Measurements from ENCODE around the gene EIF5.

EIF5 gene

GRCh38 chr14:103385152-103385928 is 51.3 kb downstream of the EIF5 start, which contains the start of gene MARK3:
TSS of gene MARK3 (plus strand) at chr14:103385415. CDS start at chr14:103386030, 615 bp downstream.
- Histone ChIP-seq H3K18ac (ENCODE audit: low read depth in 1 of 2, low read length in 2 of 2) (peak within 1 kb of the TSS; percentile 91 to 97), H3K36me3 (ENCODE audit: control insufficient read depth in 1 of 2, insufficient read depth in 2 of 2, low read depth in 1 of 2, low read length in 2 of 2) (no peaks in the 10 kb centered on the region), H3K9me3 (ENCODE audit: control insufficient read depth, low read length) (no peaks in the 10 kb centered on the region), H3K4me3 (ENCODE audit: insufficient read depth in 1 of 2, low read depth in 1 of 2, low read length in 2 of 2) (peak within 1 kb of the TSS; percentile 82 to 100), H2AK5ac (ENCODE audit: low read length, severe bottlenecking) (no peak within 1 kb of the TSS), H3K14ac (ENCODE audit: low read length in 2 of 2) (peak within 1 kb of the TSS; percentile 60 to 99), H2AFZ (ENCODE audit: low read depth, low read length) (peak within 1 kb of the TSS; percentile 79), H4K8ac (ENCODE audit: low read length) (peak within 1 kb of the TSS; percentile 86), H3K27ac (ENCODE audit: low read length, poor library complexity, severe bottlenecking) (peak within 1 kb of the TSS; percentile 81), H3K79me1 (replicated peaks; ENCODE audit: low read length, poor library complexity, severe bottlenecking) (no peaks in the 10 kb centered on the region), H2BK5ac (ENCODE audit: low read depth, low read length, poor library complexity, severe bottlenecking) (peak within 1 kb of the TSS; percentile 71), H3K9ac (ENCODE audit: low read length) (peak within 1 kb of the TSS; percentile 99), H3K4ac (ENCODE audit: low read depth in 1 of 2, low read length in 2 of 2) (peak within 1 kb of the TSS in 1 of 2 experiments; percentile 85), H2BK15ac (ENCODE audit: low read depth, poor library complexity, severe bottlenecking) (peak within 1 kb of the TSS; percentile 16), H3K23ac (ENCODE audit: low read length in 2 of 2) (peak within 1 kb of the TSS; percentile 25 to 99), H4K91ac (ENCODE audit: low read length) (peak within 1 kb of the TSS; percentile 77), H2BK120ac (ENCODE audit: low read depth, low read length) (peak within 1 kb of the TSS; percentile 66), H3K4me2 (ENCODE audit: low read length, poor library complexity, severe bottlenecking) (peak within 1 kb of the TSS; percentile 93), H3K4me1 (ENCODE audit: control insufficient read depth, insufficient read depth, low read depth, low read length) (peaks cover 14% of the 10 kb centered on the region), H3K27me3 (ENCODE audit: control insufficient read depth in 1 of 2, insufficient read depth in 1 of 2, low read length in 2 of 2) (no peaks in the 10 kb centered on the region), H2BK12ac (ENCODE audit: low read length in 2 of 2) (peak within 1 kb of the TSS in 1 of 2 experiments; percentile 89)
- WGBS, result under 1% methylated on average over 70 of the region's 91 CpGs
- peak; percentile 98 for DNase-seq

- Histone ChIP-seq H3K27ac (ENCODE audit: low read length, poor library complexity, severe bottlenecking) (peak overlapping the region; percentile 20), H3K9ac (ENCODE audit: low read length) (peak overlapping the region; percentile 99), H2AK5ac (ENCODE audit: low read length, severe bottlenecking) (no peak overlapping the region), H3K18ac (ENCODE audit: low read depth in 1 of 2, low read length in 2 of 2) (peak overlapping the region in 1 of 2 experiments; percentile 97), H2AFZ (ENCODE audit: low read depth, low read length) (no peak overlapping the region), H4K91ac (ENCODE audit: low read length) (no peak overlapping the region), H2BK12ac (ENCODE audit: low read length in 2 of 2) (peak overlapping the region in 1 of 2 experiments; percentile 89), H3K36me3 (ENCODE audit: control insufficient read depth in 1 of 2, insufficient read depth in 2 of 2, low read depth in 1 of 2, low read length in 2 of 2) (no peaks in the 10 kb centered on the region), H2BK5ac (ENCODE audit: low read depth, low read length, poor library complexity, severe bottlenecking) (peak overlapping the region; percentile 5), H4K8ac (ENCODE audit: low read length) (peak overlapping the region; percentile 33), H3K4me3 (ENCODE audit: insufficient read depth in 1 of 2, low read depth in 1 of 2, low read length in 2 of 2) (peak overlapping the region; percentile 82 to 100), H3K4me2 (ENCODE audit: low read length, poor library complexity, severe bottlenecking) (peak overlapping the region; percentile 74), H3K14ac (ENCODE audit: low read length in 2 of 2) (peak overlapping the region; percentile 60 to 68), H3K27me3 (ENCODE audit: control insufficient read depth in 1 of 2, insufficient read depth in 1 of 2, low read length in 2 of 2) (no peaks in the 10 kb centered on the region), H3K9me3 (ENCODE audit: control insufficient read depth, low read length) (no peaks in the 10 kb centered on the region), H3K79me1 (replicated peaks; ENCODE audit: low read length, poor library complexity, severe bottlenecking) (no peaks in the 10 kb centered on the region), H2BK15ac (ENCODE audit: low read depth, poor library complexity, severe bottlenecking) (no peak overlapping the region), H3K23ac (ENCODE audit: low read length in 2 of 2) (peak overlapping the region; percentile 25 to 99), H3K4ac (ENCODE audit: low read depth in 1 of 2, low read length in 2 of 2) (peak overlapping the region in 1 of 2 experiments; percentile 85), H3K4me1 (ENCODE audit: control insufficient read depth, insufficient read depth, low read depth, low read length) (peaks cover 14% of the 10 kb centered on the region), H2BK120ac (ENCODE audit: low read depth, low read length) (no peak overlapping the region)
- WGBS, result under 1% methylated on average over 41 of the region's 44 CpGs
- peak; percentile 63 for DNase-seq
These were observed 52.1 kb downstream of the EIF5 start for GRCh38 chr14:103385929-103386712.

- 29% methylated on average over 4 of the region's 9 CpGs for WGBS
- Histone ChIP-seq H3K36me3 (ENCODE audit: control insufficient read depth in 1 of 2, insufficient read depth in 2 of 2, low read depth in 1 of 2, low read length in 2 of 2) (no peaks in the 10 kb centered on the region), H3K4me2 (ENCODE audit: low read length, poor library complexity, severe bottlenecking) (peak overlapping the region; percentile 74), H2AFZ (ENCODE audit: low read depth, low read length) (no peak overlapping the region), H2AK5ac (ENCODE audit: low read length, severe bottlenecking) (no peak overlapping the region), H3K18ac (ENCODE audit: low read depth in 1 of 2, low read length in 2 of 2) (no peak overlapping the region), H3K27me3 (ENCODE audit: control insufficient read depth in 1 of 2, insufficient read depth in 1 of 2, low read length in 2 of 2) (no peaks in the 10 kb centered on the region), H3K4me1 (ENCODE audit: control insufficient read depth, insufficient read depth, low read depth, low read length) (peaks cover 14% of the 10 kb centered on the region), H3K23ac (ENCODE audit: low read length in 2 of 2) (no peak overlapping the region), H2BK12ac (ENCODE audit: low read length in 2 of 2) (no peak overlapping the region), H3K4me3 (ENCODE audit: insufficient read depth in 1 of 2, low read depth in 1 of 2, low read length in 2 of 2) (peak overlapping the region; percentile 52 to 100), H4K91ac (ENCODE audit: low read length) (no peak overlapping the region), H3K79me1 (replicated peaks; ENCODE audit: low read length, poor library complexity, severe bottlenecking) (no peaks in the 10 kb centered on the region), H3K14ac (ENCODE audit: low read length in 2 of 2) (no peak overlapping the region), H3K9ac (ENCODE audit: low read length) (peak overlapping the region; percentile 99), H4K8ac (ENCODE audit: low read length) (no peak overlapping the region), H3K27ac (ENCODE audit: low read length, poor library complexity, severe bottlenecking) (peak overlapping the region; percentile 20), H2BK5ac (ENCODE audit: low read depth, low read length, poor library complexity, severe bottlenecking) (no peak overlapping the region), H3K9me3 (ENCODE audit: control insufficient read depth, low read length) (no peaks in the 10 kb centered on the region), H2BK120ac (ENCODE audit: low read depth, low read length) (no peak overlapping the region), H2BK15ac (ENCODE audit: low read depth, poor library complexity, severe bottlenecking) (no peak overlapping the region), H3K4ac (ENCODE audit: low read depth in 1 of 2, low read length in 2 of 2) (no peak overlapping the region)
- DNase-seq, result peak; percentile 49
These were observed 52.8 kb downstream of the EIF5 start for GRCh38 chr14:103386713-103387329.

All from mesenchymal stem cell (in vitro differentiated cells and primary cell).